NCI-H2029 treated with DMSO at 0.1 percent for 48 hours (cell line): ENCODE measurements around the gene CNFN.
"Not testable (repeated sequence)": the region's sequence is repeated elsewhere in the genome, so short reads cannot be mapped to it uniquely, and the experiment has no call there.

ENCODE experiments used
- DNase-seq: peaks from one replicate; lab custom pipeline; 2025; lab: John Stamatoyannopoulos, UW

The CNFN gene

DNA sequence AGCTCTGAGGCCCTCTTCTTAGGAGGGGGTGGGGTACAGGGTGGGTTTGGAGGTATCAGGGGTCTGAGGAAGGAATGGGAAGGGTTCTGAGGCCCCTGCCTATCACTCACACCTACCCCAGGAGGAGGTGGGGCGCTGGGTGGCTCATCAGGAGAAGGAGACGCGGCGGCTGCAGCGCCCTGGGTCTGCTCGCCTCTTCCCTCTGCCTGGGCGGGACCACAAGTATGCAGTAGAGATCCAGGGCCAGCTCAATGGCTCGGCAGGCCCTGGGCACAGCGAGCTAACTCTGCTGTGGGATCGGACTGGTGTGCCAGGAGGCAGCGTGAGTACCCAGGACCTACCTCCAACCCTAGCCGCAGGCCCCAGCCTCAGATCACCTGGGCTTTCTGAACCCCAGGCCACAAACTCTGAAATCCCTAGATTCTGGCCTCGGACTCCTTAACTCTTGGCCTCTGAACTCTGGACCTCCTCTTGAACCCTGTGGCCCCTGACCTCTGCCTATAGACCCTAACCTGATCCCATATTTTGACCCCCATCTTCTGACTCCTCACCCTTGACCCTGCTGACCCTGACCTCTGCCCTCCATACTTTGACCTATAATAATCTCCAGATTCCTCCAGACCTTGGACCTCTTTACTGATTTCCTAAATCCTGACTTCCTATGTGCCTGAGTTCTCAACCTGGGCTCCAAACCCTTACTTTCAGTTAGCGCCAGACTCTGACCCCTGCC, 40.6 kb downstream of the CNFN start:
- no peak for DNase-seq

DNA sequence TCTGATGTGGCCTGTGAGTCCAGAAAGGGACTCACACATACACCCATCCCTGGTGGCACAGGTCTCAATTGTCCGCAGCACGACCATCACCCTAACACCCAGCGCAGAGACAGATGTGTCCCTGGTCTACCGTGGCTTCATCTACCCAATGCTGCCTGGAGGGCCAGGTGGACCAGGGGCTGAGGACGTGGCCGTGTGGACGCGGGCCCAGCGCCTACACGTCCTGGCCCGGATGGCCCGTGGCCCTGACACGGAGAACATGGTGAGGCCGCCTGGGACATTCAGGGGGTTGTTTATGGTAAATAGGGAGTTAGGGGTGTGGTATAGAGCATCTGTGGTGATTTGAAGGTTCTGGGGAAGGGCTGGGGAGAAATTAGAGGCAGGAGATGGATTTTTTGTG, 41.9 kb downstream of the CNFN start:
- no peak for DNase-seq

DNA sequence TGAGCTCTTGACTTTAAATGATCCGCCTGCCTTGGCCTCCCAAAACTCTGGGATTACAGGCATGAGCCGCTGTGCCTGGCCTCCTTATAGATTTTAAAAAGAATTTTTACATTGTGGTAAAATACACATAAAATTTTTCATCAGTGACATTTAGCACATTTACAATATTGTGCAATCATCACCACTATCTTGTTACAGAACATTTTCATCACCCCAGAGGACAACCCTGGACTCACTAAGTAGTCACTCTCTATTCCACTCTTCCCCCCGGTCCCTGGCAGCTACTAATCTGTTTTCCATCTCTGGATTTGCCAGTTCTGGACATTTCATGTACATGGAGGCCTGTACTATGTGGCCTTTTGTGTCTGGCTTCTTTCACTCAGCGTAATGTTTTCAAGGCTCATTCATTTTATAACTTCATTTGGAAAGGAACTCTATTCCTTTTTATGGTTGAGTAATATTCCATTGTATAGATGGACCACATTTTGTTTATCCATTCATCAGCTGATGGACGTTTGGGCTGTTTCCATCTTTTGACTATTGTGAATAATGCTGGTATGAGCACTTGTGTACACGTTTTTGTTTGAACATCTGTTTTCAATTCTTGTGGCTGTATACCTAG, 44.8 kb downstream of the CNFN start:
- no peak for DNase-seq

DNA sequence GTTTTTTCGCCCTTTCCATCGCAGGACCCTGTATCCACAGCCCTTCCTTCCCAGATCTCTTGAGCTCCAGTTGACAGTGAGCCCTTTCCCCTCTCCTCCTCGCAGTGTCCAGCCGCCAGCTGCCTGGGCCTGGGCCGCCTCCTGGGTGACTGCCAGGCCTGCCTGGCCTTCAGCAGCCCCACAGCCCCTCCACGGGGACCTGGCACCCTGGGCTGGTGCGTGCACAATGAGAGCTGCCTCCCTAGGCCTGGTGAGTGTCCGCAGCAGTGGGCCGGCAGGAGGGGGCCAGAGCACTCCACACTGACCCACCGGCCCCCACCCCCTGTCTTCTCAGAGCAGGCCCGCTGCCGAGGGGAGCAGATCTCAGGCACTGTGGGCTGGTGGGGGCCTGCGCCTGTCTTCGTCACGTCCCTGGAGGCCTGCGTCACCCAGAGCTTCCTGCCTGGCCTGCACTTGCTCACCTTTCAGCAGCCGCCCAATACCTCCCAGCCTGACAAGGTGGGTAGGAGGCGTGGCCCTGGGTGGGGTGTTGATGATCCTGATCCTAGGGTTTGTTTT, 45.7 kb downstream of the CNFN start:
- DNase-seq: no peak

DNA sequence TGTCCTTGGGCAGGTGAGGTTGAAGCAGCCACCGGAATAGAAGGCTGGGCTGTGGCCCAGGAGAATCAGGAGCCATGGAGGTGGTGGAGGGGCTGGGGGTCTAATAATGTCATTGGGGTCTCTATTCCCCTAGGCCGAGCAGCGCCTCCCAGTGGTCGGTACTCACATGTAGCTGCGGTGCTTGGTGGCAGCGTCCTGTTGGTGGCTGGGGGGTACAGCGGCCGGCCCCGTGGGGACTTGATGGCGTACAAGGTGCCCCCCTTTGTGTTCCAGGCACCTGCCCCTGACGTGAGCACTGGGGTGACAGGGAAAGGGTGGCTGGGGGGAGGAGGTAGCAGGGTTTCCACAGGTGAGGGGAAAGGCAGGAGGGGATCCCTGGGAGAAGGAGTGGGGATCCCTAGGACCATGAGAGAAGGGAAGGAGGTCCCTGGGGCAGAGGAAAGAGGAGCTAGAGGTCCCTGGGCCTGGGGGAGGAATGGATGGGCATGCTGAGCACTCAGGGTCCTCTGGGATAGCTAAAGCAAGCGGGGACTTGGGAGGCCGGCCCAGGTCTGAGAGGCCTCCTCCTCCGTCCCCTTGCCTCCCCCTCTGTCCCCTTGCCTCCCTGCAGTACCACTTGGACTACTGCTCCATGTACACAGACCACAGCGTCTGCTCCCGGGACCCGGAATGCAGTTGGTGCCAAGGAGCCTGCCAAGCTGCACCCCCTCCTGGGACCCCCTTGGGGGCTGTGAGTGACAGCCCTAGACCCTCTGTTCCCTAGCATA, 46.6 kb downstream of the CNFN start:
- no peak for DNase-seq

DNA sequence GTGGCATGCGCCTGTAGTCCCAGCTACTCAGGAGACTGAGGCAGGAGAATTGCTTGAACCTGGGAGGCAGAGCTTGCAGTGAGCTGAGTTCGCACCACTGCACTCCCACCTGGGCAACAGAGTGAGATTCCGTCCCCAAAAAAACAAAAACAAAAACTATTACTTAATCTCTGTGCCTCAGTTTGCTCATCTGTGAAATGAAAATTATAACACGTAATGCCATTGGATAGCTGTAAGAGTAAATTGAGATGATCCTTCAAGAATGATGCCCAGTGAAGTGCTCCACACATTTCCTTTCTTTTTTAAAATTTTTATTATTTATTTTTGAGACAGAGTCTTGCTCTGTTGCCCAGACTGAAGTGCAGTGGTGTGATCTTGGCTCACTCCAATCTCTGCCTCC, 50.2 kb downstream of the CNFN start:
- not testable (repeated sequence) for DNase-seq

DNA sequence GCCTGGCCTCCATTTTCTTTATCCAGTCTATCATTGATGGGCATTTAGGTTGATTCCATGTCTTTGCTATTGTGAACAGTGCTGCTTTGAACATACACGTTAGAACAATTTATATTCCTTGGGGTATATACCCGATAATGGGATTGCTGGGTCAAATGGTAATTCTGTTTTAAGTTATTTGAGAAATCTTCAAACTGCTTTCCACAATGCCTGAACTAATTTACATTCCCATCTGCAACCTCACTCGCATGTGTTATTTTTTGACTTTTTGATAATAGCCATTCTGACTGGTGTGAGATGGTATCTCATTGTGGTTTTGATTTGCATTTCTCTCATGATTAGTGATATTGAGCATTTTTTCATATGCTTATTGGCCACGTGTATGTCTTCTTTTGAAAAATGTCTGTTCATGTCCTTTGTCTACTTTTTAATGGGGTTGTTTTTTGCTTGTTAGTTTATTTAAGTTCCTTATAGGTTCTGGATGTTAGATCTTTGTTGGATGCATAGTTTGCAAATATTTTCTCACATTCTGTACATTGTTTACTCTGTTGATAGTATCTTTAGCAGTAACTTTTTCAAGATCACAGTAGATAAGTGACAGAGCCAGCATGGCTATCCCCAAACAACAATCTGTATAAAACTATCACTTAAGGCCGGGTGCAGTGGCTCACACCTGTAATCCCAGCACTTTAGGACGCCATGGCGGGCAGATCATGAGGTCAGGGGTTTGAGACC, 50.8 kb downstream of the CNFN start:
- DNase-seq: not testable (repeated sequence)
